Loucy (cell line): ENCODE data around the gene TPCN1.

Experiments
- CTCF ChIP-seq: fragments of 200-600 bp; sonication (generic); conservative IDR thresholded peaks from 2 replicates; pipeline ENCODE4 v1.5.1; 2014; ENCODE audit warnings: mild to moderate bottlenecking, antibody characterized with exemption, low read length
- EZH2phosphoT487 ChIP-seq: fragments of 200-600 bp; IDR thresholded peaks from 2 replicates; pipeline ENCODE4 v1.6.1; 2018; ENCODE audit warnings: antibody characterized with exemption, mild to moderate bottlenecking, moderate library complexity, borderline replicate concordance

GRCh38 chr12:113268136-113268535, 46.9 kb downstream of the TPCN1 start:
- TF ChIP-seq CTCF (no peak), EZH2phosphoT487 (no peak)
